ENCODE results near the gene PABPC1L. TPM values are rescaled to one million over a fixed set of nuclear protein-coding genes. Genes with fewer than 3 reads are reported as not detected.
A peak's percentile ranks its signal among the peaks of the same experiment; 100 is the strongest.

The PABPC1L gene
- total and polyA plus RNA-seq, 7 donors = 1.0 to 2.8 (median 1.8) TPM

DNA sequence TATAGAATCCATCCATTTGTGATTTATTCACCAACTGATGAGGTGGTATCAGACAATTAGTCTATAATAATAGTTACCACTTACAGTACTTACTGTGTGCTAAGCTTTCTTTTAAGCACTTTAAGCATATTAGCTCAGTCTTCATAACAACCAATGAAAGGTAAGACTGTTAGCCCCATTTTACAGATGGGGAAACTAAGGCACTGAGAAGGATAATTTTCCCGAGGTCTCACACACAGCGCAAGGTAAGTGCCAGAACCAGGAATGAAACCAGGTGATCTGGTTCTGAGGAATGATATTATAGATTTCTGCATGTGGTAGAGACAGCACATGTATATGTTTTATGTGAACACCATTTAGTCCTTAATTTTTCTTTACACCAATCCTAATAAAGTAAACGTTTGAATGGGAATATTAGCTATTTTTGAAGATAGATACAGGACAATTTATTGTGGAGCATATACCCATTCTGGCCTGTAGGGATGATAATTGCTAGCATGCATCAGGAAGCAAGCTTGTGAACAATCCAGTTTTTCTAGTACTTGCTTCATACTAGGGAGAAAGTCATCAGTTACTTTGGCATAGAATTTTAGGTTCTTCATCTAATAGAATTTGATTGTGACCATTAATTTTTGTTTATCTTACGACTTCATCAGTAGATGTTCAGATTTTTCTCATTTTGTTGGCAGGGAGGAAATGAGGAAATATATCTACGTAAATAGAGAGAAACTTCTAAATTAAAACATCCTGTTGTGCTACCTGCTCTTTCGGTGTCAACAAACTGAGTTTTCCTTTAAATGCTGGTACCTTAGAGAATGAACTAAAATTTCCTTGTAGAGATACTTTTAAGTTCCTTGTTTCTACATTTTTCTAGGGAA is 21.4 kb upstream of the PABPC1L start:
- Histone ChIP-seq H3K9me3 (no peaks in the 10 kb centered on the region), H3K27me3 (ENCODE audit: insufficient read depth in 3 of 3, low read length in 2 of 3) (no peaks in the 10 kb centered on the region), H3K4me3 (peak overlapping the region; percentile 83), H3K27ac (no peak overlapping the region), H3K36me3 (ENCODE audit: insufficient read depth in 1 of 2, low read depth in 1 of 2) (peaks cover 0 to 17% of the 10 kb centered on the region in 2 donors), H3K4me1 (peaks cover 41% of the 10 kb centered on the region)
- intact Hi-C loops (cut with DNase I) = loop anchor here in 1 of 2 donors (5.0 to 10.0 kb wide), 2 partner anchors 74 to 674 kb away; partner anchors contain the start of genes OSER1 and TOMM34
- ATAC-seq (no peak), DNase-seq (no peak)
- TF ChIP-seq, protein P1, sequence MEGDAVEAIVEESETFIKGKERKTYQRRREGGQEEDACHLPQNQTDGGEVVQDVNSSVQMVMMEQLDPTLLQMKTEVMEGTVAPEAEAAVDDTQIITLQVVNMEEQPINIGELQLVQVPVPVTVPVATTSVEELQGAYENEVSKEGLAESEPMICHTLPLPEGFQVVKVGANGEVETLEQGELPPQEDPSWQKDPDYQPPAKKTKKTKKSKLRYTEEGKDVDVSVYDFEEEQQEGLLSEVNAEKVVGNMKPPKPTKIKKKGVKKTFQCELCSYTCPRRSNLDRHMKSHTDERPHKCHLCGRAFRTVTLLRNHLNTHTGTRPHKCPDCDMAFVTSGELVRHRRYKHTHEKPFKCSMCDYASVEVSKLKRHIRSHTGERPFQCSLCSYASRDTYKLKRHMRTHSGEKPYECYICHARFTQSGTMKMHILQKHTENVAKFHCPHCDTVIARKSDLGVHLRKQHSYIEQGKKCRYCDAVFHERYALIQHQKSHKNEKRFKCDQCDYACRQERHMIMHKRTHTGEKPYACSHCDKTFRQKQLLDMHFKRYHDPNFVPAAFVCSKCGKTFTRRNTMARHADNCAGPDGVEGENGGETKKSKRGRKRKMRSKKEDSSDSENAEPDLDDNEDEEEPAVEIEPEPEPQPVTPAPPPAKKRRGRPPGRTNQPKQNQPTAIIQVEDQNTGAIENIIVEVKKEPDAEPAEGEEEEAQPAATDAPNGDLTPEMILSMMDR (IDR thresholded peaks at IDR 0.05) = peak; percentile 11
- 68 to 73% (median 70%) methylated on average over 6 of the region's 6 CpGs for WGBS, 3 donors

- Histone ChIP-seq H3K27ac (no peak overlapping the region), H3K27me3 (ENCODE audit: insufficient read depth in 3 of 3, low read length in 2 of 3) (no peaks in the 10 kb centered on the region), H3K4me3 (no peak overlapping the region), H3K9me3 (no peaks in the 10 kb centered on the region), H3K36me3 (ENCODE audit: insufficient read depth in 1 of 2, low read depth in 1 of 2) (peaks cover 0 to 17% of the 10 kb centered on the region in 2 donors), H3K4me1 (peaks cover 47% of the 10 kb centered on the region)
- ATAC-seq (no peak), DNase-seq (no peak)
- intact Hi-C loops (cut with DNase I) = no loop called here
- WGBS, 3 donors = 78 to 94% (median 83%) methylated on average over 1 of the region's 1 CpG
- TF ChIP-seq, protein P1 (IDR thresholded peaks at IDR 0.05) = no peak
These were observed 18.0 kb upstream of the PABPC1L start for GRCh38 chr20:44891826-44892225.

DNA sequence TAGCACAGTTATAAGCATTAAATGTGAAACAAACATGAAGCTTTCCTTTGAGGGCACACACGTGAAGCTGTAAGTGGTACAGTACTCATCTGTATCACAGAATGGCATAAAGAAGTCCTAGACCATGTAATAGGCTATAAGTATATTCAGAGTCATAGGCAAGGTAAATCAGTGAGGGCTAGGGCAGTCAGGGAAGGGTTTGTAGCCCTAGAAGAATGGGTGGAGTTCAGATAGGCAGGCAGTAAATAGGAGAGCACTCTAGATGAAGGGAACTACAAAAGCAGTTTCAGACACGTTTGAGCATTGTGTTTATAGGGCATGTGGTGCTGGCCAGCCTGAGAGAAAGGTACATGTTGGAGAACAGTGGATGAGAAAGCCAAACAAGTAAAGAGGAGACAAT is 14.9 kb upstream of the PABPC1L start:
- intact Hi-C loops (cut with DNase I) = no loop called here
- TF ChIP-seq, protein P1 (IDR thresholded peaks at IDR 0.05) = no peak
- H3K9me3 ChIP-seq = no peaks in the 10 kb centered on the region
- no peaks in the 10 kb centered on the region for H3K27me3 ChIP-seq (ENCODE audit: insufficient read depth in 3 of 3, low read length in 2 of 3)
- H3K4me1 ChIP-seq = peaks cover 23% of the 10 kb centered on the region
- 64 to 77% (median 73%) methylated on average over 2 of the region's 2 CpGs for WGBS, 3 donors
- H3K27ac ChIP-seq = no peak overlapping the region
- H3K4me3 ChIP-seq = no peak overlapping the region
- H3K36me3 ChIP-seq (ENCODE audit: insufficient read depth in 1 of 2, low read depth in 1 of 2) = peaks cover 0 to 2% of the 10 kb centered on the region in 2 donors
- ATAC-seq = no peak
- no peak for DNase-seq

DNA sequence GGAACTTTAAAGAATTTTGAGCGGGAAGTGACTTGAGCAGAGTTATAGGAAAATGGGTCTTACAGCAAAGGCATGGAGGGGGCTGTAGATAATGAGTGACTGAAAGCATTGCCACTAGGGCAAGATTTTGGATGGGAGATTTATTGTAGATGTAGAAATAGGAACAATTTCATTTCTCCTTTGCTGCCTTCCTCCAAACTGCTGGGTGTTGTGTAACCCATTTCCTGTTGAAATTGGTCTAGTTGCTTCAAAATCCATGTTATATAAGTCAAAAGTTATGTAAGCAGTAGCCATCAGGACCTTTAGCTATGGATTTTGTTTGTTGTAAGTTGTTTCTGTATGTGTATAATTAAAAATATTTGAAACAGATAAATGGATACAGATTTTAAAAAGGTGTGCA is 13.3 kb upstream of the PABPC1L start:
- H3K36me3 ChIP-seq (ENCODE audit: insufficient read depth in 1 of 2, low read depth in 1 of 2) = peaks cover 0 to 7% of the 10 kb centered on the region in 2 donors
- WGBS, 3 donors = 76 to 85% (median 78%) methylated on average over 1 of the region's 1 CpG
- H3K4me1 ChIP-seq = peaks cover 23% of the 10 kb centered on the region
- no peak for ATAC-seq
- H3K4me3 ChIP-seq = no peak overlapping the region
- H3K9me3 ChIP-seq = no peaks in the 10 kb centered on the region
- intact Hi-C loops (cut with DNase I) = no loop called here
- H3K27me3 ChIP-seq (ENCODE audit: insufficient read depth in 3 of 3, low read length in 2 of 3) = no peaks in the 10 kb centered on the region
- TF ChIP-seq, protein P1 (IDR thresholded peaks at IDR 0.05) = no peak
- no peak for DNase-seq
- H3K27ac ChIP-seq = no peak overlapping the region
